Nucleus accumbens (tissue), 56 donors: ENCODE results near the gene MAGEC1.
"Not testable (repeated sequence)": the region's sequence is repeated elsewhere in the genome, so short reads cannot be mapped to it uniquely, and the experiment has no call there.

Source experiments
- DNase-seq, 56 donors: peaks; one replicate each; lab custom pipeline; 2025; lab: John Stamatoyannopoulos, UW

Gene MAGEC1

GRCh38 chrX:141903400-141904155 is at the start of gene MAGEC1:
TSS of gene MAGEC1 (plus strand) at chrX:141903894. CDS start at chrX:141905073, 1,179 bp downstream.
- no peak for DNase-seq

GRCh38 chrX:141857479-141857878 is 46.2 kb upstream of the MAGEC1 start:
- DNase-seq: no peak

GRCh38 chrX:141879616-141880015 is 24.1 kb upstream of the MAGEC1 start:
- no peak for DNase-seq

- DNase-seq: not testable (repeated sequence)
Measured at GRCh38 chrX:141888811-141889210, 14.9 kb upstream of the MAGEC1 start.

GRCh38 chrX:141894733-141895132 is 9.0 kb upstream of the MAGEC1 start:
- no peak for DNase-seq

DNA sequence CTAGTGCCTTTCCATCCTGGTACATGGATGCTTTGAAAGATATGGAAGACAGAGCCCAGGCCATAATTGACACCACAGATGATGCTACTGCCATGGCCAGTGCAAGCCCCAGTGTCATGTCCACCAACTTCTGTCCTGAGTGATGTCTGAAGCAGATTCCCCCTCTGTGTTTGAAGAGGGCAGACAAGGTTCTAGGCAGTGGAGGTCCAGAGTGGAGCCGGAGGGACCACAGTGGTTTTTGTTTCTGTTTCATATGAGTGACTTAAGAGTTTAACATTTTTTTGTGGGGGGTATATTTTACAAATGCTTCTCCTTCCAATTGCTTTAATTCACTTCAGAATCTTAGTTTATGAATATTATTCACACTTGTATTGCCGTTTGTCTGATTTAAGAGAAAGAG is 6.0 kb upstream of the MAGEC1 start:
- no peak for DNase-seq

GRCh38 chrX:141902366-141902765 is 1.3 kb upstream of the MAGEC1 start:
- DNase-seq: no peak

DNA sequence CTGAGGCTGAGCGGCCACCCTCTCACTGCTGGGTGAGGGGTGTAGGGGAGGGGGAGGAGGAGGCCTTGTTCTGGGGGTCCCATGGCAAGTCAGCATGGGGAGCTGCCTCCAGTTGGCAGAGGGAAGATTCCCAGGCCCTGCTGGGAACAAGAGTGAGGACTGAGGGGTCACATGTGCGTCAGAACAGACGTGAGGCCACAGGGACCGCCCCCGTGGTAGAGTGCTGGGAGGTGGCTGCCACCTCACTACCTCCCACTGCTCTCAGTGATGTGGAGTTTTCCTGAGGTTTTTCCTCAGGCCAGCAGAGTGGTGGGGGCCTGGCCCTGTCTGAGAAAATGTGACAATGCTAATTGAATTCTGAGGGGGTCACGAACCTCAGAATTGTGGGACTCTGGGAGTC is 568 bp downstream of the MAGEC1 start:
- DNase-seq: no peak

- no peak for DNase-seq
Measured at GRCh38 chrX:141917801-141918200, 14.1 kb downstream of the MAGEC1 start.

GRCh38 chrX:141924293-141924692 is 20.6 kb downstream of the MAGEC1 start:
- no peak for DNase-seq

DNA sequence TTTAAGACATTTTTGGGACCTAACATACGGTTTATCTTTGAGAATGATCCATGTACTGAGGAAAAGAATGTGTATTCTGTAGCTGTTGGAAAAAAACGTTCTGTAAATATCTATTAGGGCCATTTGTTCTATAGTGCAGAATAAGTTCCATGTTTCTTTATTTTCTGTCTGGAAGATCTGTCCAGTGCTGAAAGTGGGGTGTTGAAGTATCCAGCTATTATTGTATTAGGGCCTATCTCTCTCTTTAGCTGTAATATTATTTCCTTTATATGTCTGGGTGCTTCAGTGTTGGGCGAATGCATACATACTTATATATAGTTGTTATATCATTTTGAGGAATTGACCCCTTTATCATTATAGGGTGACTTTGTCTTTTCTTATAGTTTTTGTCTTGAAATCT is 24.7 kb downstream of the MAGEC1 start:
- DNase-seq: no peak

GRCh38 chrX:141934059-141934641 is 30.5 kb downstream of the MAGEC1 start:
- DNase-seq: no peak

- DNase-seq: no peak
Measured at GRCh38 chrX:141935645-141936044, 32.0 kb downstream of the MAGEC1 start.

- peak in 1 of 56 donors; percentile 0 for DNase-seq
Measured at GRCh38 chrX:141936080-141936479, 32.4 kb downstream of the MAGEC1 start.

DNA sequence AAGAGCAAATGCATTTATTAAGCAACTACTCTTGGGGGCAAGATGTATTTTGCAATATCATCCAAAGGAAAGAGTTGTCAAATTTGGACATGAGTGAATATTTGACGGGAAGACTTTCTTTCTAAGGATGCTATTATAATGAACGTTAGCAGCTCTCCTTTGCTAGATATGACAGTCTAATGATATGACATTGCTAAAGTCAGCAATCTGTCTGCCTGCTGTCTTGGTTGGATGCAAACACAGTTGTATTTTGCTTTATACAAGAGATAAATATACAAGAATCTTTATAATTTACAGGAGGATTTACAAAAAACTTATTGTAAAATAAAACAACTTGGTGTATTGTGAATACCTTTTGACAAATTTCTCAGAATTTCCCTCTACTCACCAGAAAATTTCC is 37.5 kb downstream of the MAGEC1 start:
- no peak for DNase-seq

DNA sequence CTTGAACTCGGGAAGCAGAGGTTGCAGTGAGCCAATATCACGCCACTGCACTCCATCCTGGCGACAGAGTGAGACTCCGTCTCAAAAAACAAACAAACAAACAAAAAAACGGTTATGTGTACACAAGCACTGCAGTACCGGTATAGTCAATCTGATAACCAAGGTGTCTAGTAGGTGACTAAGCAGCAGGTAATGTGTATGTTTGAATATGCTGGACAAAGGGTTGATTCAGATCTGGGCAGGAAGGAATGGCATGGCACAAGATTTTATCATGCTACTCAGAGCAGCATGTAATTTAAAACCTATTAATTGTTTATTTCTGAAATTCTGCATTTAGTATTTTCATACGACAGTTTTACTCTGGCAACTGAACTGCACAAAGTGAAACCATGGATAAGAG is 41.7 kb downstream of the MAGEC1 start:
- DNase-seq: no peak

DNA sequence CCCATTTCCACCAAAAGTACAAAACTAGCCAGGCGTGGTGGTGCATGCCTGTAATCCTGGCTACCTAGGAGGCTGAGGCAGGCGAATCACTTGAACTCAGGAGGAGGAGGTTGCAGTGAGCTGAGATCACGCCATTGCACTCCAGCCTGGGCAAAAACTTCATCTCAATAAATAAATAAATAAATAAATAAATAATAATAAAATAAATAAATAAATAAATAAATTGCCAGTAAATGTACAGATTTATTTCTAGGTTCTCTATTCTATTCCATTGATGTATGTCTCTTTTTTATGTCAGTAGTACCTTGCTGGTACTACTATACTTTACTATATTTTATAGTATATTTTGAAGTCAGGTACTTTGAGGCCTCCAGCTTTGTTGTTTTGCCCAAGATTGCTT is 43.7 kb downstream of the MAGEC1 start:
- DNase-seq: no peak

DNA sequence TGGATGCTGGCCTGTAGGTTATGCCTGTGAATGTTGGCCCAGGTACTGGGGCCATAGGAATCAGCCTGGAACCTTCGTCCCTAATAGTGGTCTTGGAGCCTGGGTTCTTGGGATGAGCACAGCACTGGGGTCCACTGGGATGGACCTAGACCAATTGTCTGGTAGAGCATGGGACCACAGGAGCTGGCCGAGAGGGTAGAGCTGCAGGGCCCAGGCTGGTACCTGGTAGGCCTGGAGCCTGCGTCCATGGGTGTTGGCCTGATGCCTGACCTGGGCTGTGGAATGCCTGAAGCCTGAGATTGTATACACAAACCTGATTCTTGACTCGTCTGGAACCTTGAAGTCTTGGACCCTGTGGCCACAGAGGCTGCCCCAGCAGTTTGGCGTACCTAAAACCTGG is 48.9 kb downstream of the MAGEC1 start:
- no peak for DNase-seq

DNA sequence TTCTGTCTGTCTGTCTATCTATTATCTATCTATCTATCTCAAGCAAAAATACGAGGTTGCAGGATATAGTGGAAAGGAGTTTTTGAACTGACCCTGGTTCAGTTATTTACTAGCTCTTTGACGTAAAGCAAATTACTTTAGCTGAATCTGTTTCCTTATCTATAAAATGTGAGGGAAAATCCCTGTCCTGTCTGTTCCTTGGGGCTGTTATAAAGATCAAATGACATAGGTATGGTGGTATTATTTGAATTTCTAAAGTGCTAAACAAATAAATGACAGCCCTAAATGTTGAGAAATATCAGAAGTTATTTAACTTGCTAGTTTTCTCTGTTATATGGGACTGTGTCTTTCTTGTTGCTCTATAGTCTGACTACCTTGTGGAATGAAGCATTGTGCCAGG is 55.0 kb downstream of the MAGEC1 start:
- no peak for DNase-seq
